PFSK-1 (cell line): ENCODE results near the gene BTNL2.

ENCODE experiments used
- FOXP2 ChIP-seq: optimal IDR thresholded peaks from 2 replicates; pipeline ENCODE3; 2011; ENCODE audit warnings: borderline replicate concordance, control low read depth, inconsistent platforms; ENCODE audit not compliant: insufficient read depth; ENCODE audit errors: extremely low read length, extremely low read depth
- POLR2AphosphoS5 ChIP-seq: IDR thresholded peaks from 2 replicates; pipeline ENCODE4 v1.6.1; 2012; ENCODE audit warnings: low read depth, mild to moderate bottlenecking, control low read depth, low read length, moderate library complexity
- REST ChIP-seq, 2 experiments: IDR thresholded peaks; 2 replicates each; pipeline versions ENCODE4 v1.6.1 to v1.8.0; 2011 to 2012; ENCODE audit warnings: low read depth in 2 of 2, low read length in 2 of 2, control low read depth in 1 of 2, inconsistent platforms in 1 of 2, mild to moderate bottlenecking in 1 of 2, moderate library complexity in 1 of 2; ENCODE audit not compliant: insufficient read depth in 1 of 2
- SIN3A ChIP-seq: IDR thresholded peaks from 2 replicates; pipeline ENCODE4 v1.6.1; 2012; ENCODE audit warnings: mild to moderate bottlenecking, low read length, moderate library complexity, borderline replicate concordance; ENCODE audit not compliant: insufficient read depth
- TAF1 ChIP-seq: IDR thresholded peaks from 2 replicates; pipeline ENCODE4 v1.6.1; 2012; ENCODE audit warnings: low read length, control low read depth, borderline replicate concordance; ENCODE audit not compliant: insufficient read depth

Gene BTNL2

GRCh38 chr6:32442977-32443552 is 36.1 kb upstream of the BTNL2 start:
- TF ChIP-seq SIN3A (no peak), FOXP2 (no peak), POLR2AphosphoS5 (no peak), REST (IDR thresholded peaks at IDR 0.05; ENCODE audit: insufficient read depth in 1 of 2, low read depth in 2 of 2, low read length in 2 of 2) (no peak), TAF1 (no peak)

- TF ChIP-seq REST (IDR thresholded peaks at IDR 0.05; ENCODE audit: insufficient read depth in 1 of 2, low read depth in 2 of 2, low read length in 2 of 2) (no peak), POLR2AphosphoS5 (no peak), FOXP2 (no peak), SIN3A (no peak), TAF1 (no peak)
Observed at GRCh38 chr6:32442243-32442667, 35.3 kb upstream of the BTNL2 start.

- TF ChIP-seq SIN3A (no peak), FOXP2 (no peak), REST (IDR thresholded peaks at IDR 0.05; ENCODE audit: insufficient read depth in 1 of 2, low read depth in 2 of 2, low read length in 2 of 2) (no peak), POLR2AphosphoS5 (no peak), TAF1 (no peak)
Observed at GRCh38 chr6:32439602-32440214, 32.7 kb upstream of the BTNL2 start, which contains the start of gene HLA-DRA. HLA-DRA (plus strand) TSS chr6:32439887; CDS start chr6:32439951, 64 bp downstream.

- TF ChIP-seq SIN3A (no peak), POLR2AphosphoS5 (no peak), FOXP2 (no peak), TAF1 (no peak), REST (IDR thresholded peaks at IDR 0.05; ENCODE audit: insufficient read depth in 1 of 2, low read depth in 2 of 2, low read length in 2 of 2) (no peak)
Observed at GRCh38 chr6:32439139-32439538, 32.2 kb upstream of the BTNL2 start.
